HEK293 (cell line): ENCODE results near the gene TBPL1.

Experiments used
- CTCF ChIP-seq: fragments of 450-650 bp; formaldehyde crosslinking; IDR thresholded peaks from 2 replicates; pipeline ENCODE4 v1.5.1; 2016; ENCODE audit warnings: missing biosample characterization, missing genetic modification characterization
- HIC1 ChIP-seq: fragments of 450-650 bp; formaldehyde crosslinking; IDR thresholded peaks from 2 replicates; pipeline ENCODE4 v1.5.1; 2016; ENCODE audit warnings: missing biosample characterization, missing genetic modification characterization
- KLF8 ChIP-seq: fragments of 450-650 bp; formaldehyde crosslinking; IDR thresholded peaks from 2 replicates; pipeline ENCODE4 v1.5.1; 2016; ENCODE audit warnings: missing biosample characterization, missing genetic modification characterization
- KLF9 ChIP-seq: fragments of 450-650 bp; formaldehyde crosslinking; IDR thresholded peaks from 2 replicates; pipeline ENCODE4 v1.5.1; 2016; ENCODE audit warnings: missing biosample characterization, missing genetic modification characterization, low read depth
- REST ChIP-seq: fragments of 450-650 bp; formaldehyde crosslinking; IDR thresholded peaks from 2 replicates; pipeline ENCODE4 v1.5.1; 2016; ENCODE audit warnings: missing biosample characterization, missing genetic modification characterization
- ZBTB8A ChIP-seq: fragments of 450-650 bp; formaldehyde crosslinking; IDR thresholded peaks from 2 replicates; pipeline ENCODE4 v1.5.1; 2016; ENCODE audit warnings: missing biosample characterization, missing genetic modification characterization
- ZFP3 ChIP-seq: fragments of 450-650 bp; formaldehyde crosslinking; IDR thresholded peaks from 2 replicates; pipeline ENCODE4 v1.5.1; 2016; ENCODE audit warnings: low read depth, missing biosample characterization, missing genetic modification characterization
- ZFP37 ChIP-seq: fragments of 450-650 bp; formaldehyde crosslinking; IDR thresholded peaks from 2 replicates; pipeline ENCODE4 v1.5.1; 2016; ENCODE audit warnings: missing biosample characterization, missing genetic modification characterization
- ZNF114 ChIP-seq: fragments of 450-650 bp; formaldehyde crosslinking; IDR thresholded peaks from 2 replicates; pipeline ENCODE4 v1.5.0; 2017; ENCODE audit warnings: missing biosample characterization, missing genetic modification characterization
- ZNF23 ChIP-seq: fragments of 450-650 bp; formaldehyde crosslinking; IDR thresholded peaks from 2 replicates; pipeline ENCODE4 v1.5.1; 2016; ENCODE audit warnings: missing biosample characterization, missing genetic modification characterization, borderline replicate concordance
- ZNF248 ChIP-seq: fragments of 450-650 bp; formaldehyde crosslinking; IDR thresholded peaks from 2 replicates; pipeline ENCODE4 v1.5.1; 2017; ENCODE audit warnings: missing biosample characterization, missing genetic modification characterization
- ZNF335 ChIP-seq: fragments of 450-650 bp; formaldehyde crosslinking; conservative IDR thresholded peaks from 2 replicates; pipeline ENCODE4 v1.5.1; 2016; ENCODE audit warnings: missing biosample characterization, missing genetic modification characterization
- ZNF707 ChIP-seq: fragments of 450-650 bp; formaldehyde crosslinking; IDR thresholded peaks from 2 replicates; pipeline ENCODE4 v1.5.1; 2016; ENCODE audit warnings: missing biosample characterization, missing genetic modification characterization
- ZNF830 ChIP-seq: fragments of 450-650 bp; IDR thresholded peaks from 2 replicates; pipeline ENCODE4 v1.5.0; 2018; ENCODE audit warnings: missing biosample characterization, missing genetic modification characterization, low read depth, mild to moderate bottlenecking, moderate library complexity

- no peak for TF ChIP-seq CTCF (tag by site-specific recombination)
- TF ChIP-seq ZNF23 (tag by site-specific recombination), result no peak
- no peak for TF ChIP-seq KLF9 (tag by site-specific recombination)
- TF ChIP-seq ZNF707, result no peak
- TF ChIP-seq ZNF248 (tag by site-specific recombination), result no peak
- TF ChIP-seq REST (tag by site-specific recombination), result no peak
- TF ChIP-seq ZNF335 (tag by site-specific recombination), result no peak
- no peak for TF ChIP-seq KLF8 (tag by site-specific recombination)
- TF ChIP-seq ZBTB8A (tag by site-specific recombination), result no peak
- TF ChIP-seq ZNF114, result no peak
- no peak for TF ChIP-seq HIC1 (tag by site-specific recombination)
- TF ChIP-seq ZFP37 (tag by site-specific recombination), result no peak
- TF ChIP-seq ZNF830, result no peak
- TF ChIP-seq ZFP3 (tag by site-specific recombination), result no peak
Observed at GRCh38 chr6:133971861-133972260, 18.8 kb downstream of the TBPL1 start.
